Cardiac fibroblast (primary cell): ENCODE measurements around the gene PPARG.
A peak's percentile ranks its signal among the peaks of the same experiment; 100 is the strongest.

Experiments used
- DNase-seq, 2 donors: peaks; one replicate each; pipeline versions ENCODE4 v3.0.0 to v3.0.0-alpha.2; 2010; ENCODE audit warnings: low read depth in 2 of 2
- H3K4me3 ChIP-seq, 2 donors: replicated peaks in 1 of 2; 1 replicate in 1 of 2; 2 replicates in 1 of 2; pipeline ENCODE4 v1.5.1; 2011; ENCODE audit warnings: low read depth in 2 of 2, low read length in 2 of 2, mild to moderate bottlenecking in 2 of 2, moderate library complexity in 1 of 2
- TF ChIP-seq, protein P1 (sequence below): IDR thresholded peaks from one replicate; pipeline ENCODE4 v1.5.1; 2011; ENCODE audit warnings: low read depth, mild to moderate bottlenecking, low read length, inconsistent platforms

Gene PPARG

DNA sequence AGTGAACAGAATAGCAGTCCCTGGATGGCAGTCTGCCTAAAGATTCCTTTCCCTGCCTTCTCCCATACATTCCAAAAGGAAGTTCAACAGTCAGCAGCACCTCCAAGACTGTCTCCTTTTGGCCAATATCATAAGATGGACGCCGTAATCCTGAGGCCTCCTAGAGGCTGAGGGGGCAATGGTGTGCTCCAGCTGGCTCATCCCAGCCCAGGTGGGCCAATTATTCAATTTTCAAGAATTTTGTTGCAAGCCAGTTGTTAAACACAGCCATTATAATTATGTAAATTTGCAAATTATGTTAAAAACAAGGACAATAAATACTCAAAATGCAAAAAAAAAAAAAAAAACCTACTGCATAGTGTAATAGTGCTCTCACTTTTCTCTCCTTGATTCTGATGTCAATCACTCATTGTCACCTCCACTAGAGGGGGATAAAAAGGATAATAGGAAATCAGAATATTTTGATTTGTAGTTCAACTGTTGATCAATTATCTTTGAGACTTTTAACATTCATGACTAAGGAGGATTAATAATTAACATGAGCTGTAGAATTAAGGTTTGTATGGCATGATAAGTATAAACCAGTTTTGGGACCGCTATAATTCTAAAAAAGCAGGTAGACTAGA, 40.1 kb downstream of the PPARG start:
- TF ChIP-seq, protein P1, sequence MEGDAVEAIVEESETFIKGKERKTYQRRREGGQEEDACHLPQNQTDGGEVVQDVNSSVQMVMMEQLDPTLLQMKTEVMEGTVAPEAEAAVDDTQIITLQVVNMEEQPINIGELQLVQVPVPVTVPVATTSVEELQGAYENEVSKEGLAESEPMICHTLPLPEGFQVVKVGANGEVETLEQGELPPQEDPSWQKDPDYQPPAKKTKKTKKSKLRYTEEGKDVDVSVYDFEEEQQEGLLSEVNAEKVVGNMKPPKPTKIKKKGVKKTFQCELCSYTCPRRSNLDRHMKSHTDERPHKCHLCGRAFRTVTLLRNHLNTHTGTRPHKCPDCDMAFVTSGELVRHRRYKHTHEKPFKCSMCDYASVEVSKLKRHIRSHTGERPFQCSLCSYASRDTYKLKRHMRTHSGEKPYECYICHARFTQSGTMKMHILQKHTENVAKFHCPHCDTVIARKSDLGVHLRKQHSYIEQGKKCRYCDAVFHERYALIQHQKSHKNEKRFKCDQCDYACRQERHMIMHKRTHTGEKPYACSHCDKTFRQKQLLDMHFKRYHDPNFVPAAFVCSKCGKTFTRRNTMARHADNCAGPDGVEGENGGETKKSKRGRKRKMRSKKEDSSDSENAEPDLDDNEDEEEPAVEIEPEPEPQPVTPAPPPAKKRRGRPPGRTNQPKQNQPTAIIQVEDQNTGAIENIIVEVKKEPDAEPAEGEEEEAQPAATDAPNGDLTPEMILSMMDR = no peak
- no peak for DNase-seq
- no peak overlapping the region for H3K4me3 ChIP-seq

DNA sequence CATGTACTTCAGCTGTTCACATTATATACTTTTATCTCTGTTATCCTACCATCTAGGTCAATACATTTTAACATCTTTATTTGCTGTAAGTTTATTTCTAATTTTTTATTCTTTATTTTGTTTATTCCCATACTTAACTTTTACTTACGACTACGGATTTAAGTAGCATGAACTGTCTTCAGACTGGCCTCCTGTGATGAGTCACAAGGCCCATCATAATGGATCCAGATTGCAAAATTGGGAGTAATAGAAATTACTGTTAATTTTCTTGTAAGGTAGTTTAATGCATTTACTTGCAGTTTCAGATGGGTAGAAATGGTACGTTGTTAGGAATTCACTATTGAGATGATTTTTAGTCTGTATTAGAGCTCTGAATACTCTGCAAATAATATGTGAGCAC, 45.9 kb downstream of the PPARG start:
- H3K4me3 ChIP-seq = no peak overlapping the region
- TF ChIP-seq, protein P1 = no peak
- DNase-seq = no peak

DNA sequence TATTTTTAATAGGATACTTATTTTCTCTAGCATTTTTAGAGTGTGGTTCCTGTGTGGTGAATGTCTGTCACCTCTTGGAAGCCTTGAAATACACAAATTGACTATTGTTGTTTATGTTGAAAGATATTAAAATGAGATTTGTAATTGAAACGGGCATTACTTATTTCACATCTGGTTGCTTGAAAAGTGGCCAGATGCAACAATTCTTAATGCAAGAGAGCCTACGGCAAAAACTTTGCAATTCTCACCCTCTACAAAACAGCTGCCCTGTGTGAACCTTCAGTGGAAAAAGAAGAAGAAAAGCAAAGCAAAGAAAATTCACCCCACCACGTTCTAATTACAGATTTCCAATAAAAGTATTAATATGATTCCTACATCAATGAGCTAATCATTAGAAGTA, 46.6 kb downstream of the PPARG start:
- no peak for DNase-seq
- no peak overlapping the region for H3K4me3 ChIP-seq
- TF ChIP-seq, protein P1 = no peak

DNA sequence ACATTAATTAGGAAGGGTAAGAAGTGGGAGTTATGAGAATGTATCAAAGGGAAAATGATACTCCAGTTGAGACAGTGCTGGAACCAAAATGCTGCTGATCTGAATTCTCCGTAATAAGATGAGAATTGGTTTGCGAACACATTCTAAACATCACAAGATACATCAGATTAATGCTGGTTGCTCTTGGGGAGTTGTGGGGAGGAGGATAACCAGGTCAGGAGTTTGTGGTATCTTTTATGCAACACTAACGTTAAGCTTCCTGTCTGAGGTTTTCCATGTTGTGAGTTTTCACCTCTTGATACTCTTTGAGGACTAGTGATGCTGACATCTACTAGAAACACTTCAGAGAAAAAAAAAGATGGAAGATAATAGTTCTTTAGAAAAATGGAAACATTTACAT, 47.2 kb downstream of the PPARG start:
- no peak overlapping the region for H3K4me3 ChIP-seq
- DNase-seq = no peak
- TF ChIP-seq, protein P1 = no peak

DNA sequence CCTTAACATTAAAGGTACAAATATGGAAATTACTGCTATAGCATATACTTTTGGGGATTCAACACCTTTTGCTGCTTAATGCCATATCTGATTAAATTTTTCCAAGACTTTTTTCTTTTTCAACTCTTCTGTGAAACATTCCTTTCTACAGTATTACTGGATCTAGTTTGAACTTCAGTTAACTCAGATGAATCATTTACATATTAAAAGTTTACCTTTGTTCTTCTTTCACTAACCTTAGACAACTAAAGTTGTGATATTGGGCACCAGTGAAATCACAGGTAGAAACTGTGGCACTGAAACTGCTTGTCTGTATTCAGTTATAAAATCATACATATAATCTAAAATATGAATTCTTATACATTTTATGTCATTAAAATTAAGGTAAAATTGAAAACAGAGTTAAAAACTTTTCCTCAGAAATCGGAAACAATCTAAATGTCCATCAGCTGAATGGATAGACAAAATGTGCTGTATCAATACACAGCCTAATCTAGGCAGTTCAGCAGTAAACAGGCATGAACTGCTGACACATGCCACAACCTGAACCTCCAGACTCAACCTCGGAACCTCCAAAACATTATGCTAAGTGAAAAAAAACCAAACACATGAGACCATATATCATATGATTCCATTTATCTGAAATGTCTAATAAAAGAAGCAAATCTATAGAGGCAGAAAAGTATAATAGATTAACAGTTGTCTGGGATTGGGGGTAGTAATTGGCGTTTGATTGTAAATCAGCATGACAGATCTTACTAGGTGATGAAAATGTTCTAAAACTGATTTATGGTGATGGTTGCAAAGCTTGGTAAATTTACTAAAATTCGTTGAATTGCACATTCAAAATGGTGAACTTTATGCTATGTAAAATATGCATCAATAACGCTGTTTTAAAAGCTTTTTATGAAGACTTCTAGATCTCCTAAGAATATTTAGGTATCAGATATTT, 50.0 kb downstream of the PPARG start:
- no peak for DNase-seq
- TF ChIP-seq, protein P1 = no peak
- no peak overlapping the region for H3K4me3 ChIP-seq

DNA sequence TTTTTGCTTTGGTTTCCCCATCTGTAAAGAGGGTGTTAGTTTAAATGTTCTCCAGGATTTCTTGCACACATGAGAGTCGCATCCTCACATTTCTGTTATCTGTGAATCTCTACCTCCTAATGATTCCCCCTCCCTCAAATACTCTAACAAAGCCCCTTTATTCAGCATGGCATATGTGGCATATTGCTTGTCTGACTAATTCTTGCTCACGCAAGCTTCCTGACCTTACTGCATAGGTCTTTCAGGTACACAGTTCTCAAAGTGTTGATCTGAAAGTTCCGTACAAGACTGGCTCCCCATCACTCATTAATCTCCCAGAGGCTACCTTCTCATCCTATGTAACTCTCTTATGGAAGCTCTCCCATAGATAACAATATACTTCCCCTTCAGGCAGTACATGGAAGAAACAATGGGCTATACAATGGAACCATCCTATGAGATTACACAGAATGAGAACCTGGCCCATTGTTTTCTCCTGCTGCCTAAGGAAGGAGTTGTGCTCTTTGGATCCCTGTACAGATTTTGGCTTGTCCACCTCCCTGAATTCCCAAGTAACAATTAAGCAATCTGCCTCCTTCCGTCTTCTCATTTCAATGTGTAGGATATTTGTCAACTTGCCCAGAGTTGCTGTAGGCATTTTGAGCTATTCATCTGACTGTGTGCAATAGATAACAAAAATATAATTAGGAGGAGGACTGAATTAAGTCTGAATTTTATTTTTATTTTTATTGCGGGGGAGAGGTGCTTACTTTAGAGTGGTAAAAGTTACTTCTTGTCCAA, 51.0 kb downstream of the PPARG start:
- TF ChIP-seq, protein P1 = no peak
- peak in 1 of 2 donors; percentile 85 for DNase-seq
- H3K4me3 ChIP-seq = no peak overlapping the region
